AG04449 (cell line): ENCODE data around the gene RANBP17.
A peak's percentile ranks its signal among the peaks of the same experiment; 100 is the strongest.

ENCODE experiments used
- CTCF ChIA-PET: fragments of 350-600 bp; formaldehyde crosslinking; extraction: SDS; loops from one replicate; lab custom pipeline; 2021; ENCODE audit warnings: antibody characterized with exemption; lab: Yijun Ruan, JAX
- POLR2A ChIA-PET: fragments of 400-600, 350-600 bp; formaldehyde crosslinking; extraction: SDS; loops from one replicate; lab custom pipeline; 2020; ENCODE audit warnings: antibody characterized with exemption, inconsistent platforms; lab: Yijun Ruan, JAX
- DNase-seq: peaks from one replicate; pipeline ENCODE4 v3.0.0-alpha.2; 2010; ENCODE audit warnings: low read depth, low spot score
- H3K4me3 ChIP-seq: 2 replicates; pipeline ENCODE4 v1.5.1; 2011; ENCODE audit warnings: low read depth, mild to moderate bottlenecking, control low read depth, low read length
- TF ChIP-seq, protein P1 (sequence below): IDR thresholded peaks from one replicate; pipeline ENCODE4 v1.5.1; 2011; ENCODE audit warnings: mild to moderate bottlenecking, moderate library complexity, low read length, control low read depth, inconsistent platforms; ENCODE audit not compliant: insufficient read depth; ENCODE audit errors: missing control alignments

The RANBP17 gene

DNA sequence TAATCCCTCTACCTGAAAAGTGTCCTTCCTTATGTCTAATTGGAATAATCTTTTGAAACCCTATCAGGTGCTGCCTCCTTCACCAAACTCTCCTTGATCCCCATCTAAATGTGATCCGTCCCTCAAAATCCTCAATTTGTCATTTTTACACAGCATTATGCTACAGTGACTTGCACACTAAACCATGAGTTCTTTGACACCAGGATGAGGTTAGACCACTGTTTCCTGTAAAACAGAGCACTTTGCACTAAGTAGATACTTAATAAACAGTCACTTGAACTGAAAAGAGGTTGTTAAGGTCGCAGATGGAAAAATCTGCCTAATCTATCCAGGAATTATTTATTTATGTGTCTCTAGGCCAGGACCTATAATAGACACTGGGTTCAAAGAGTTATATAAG, 403.0 kb downstream of the RANBP17 start:
- TF ChIP-seq, protein P1, sequence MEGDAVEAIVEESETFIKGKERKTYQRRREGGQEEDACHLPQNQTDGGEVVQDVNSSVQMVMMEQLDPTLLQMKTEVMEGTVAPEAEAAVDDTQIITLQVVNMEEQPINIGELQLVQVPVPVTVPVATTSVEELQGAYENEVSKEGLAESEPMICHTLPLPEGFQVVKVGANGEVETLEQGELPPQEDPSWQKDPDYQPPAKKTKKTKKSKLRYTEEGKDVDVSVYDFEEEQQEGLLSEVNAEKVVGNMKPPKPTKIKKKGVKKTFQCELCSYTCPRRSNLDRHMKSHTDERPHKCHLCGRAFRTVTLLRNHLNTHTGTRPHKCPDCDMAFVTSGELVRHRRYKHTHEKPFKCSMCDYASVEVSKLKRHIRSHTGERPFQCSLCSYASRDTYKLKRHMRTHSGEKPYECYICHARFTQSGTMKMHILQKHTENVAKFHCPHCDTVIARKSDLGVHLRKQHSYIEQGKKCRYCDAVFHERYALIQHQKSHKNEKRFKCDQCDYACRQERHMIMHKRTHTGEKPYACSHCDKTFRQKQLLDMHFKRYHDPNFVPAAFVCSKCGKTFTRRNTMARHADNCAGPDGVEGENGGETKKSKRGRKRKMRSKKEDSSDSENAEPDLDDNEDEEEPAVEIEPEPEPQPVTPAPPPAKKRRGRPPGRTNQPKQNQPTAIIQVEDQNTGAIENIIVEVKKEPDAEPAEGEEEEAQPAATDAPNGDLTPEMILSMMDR, result no peak
- POLR2A ChIA-PET, result no interaction called here
- CTCF ChIA-PET, result interaction anchor here (0.8 kb wide), 1 partner anchor 8 kb away, joined by 3 read pairs; no protein-coding TSS in a partner anchor

DNA sequence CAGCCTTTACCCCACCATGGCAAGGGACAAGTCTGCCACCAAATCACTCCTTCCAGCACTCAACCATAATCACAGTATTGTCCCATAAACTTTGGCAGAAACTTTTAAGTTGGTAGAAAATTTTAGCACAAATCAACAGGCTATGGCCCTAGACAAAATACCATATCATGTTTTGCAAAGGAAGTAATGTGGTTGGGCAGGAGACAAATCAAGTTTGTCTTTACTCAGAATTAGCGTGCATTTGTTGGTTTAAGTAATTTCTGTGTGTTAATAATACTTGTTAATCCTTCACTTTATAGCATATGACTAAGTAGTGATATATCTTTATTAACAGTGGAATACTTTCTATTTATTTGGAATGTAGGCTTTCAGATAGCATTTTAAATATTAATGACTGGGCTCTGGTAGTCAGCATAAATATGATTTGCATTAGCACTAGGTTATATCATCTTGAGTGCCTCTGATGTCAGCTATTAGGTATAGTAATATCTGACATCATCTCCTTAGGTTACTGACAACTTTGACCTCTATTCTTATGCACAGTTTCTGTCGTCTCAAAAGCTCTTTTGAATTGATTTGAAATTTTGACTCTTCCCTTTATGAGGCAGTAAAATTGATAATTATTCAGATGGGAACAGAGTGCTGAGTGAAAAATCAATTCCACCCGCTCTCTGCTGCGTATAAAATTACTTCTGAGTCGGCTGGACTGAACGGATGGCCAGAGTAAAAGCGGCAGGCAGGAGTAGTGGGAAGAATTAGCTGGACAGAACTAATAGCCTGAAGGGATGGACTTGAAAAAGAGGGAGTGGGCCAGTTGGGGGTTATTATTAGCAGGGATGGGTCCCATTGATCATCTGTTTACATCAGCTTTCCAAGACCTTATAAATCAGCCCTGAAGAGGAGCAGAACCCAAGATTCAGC, 407.1 kb downstream of the RANBP17 start:
- ChIA-PET POLR2A (no interaction called here), CTCF (interaction anchor here (1.1 to 1.3 kb wide), 2 partner anchors 61 to 62 kb away, joined by 3 to 7 read pairs; no protein-coding TSS in a partner anchor)
- no peak overlapping the region for H3K4me3 ChIP-seq
- DNase-seq, result no peak
- TF ChIP-seq, protein P1, result no peak

More for the DNA sequence above, 403.0 kb downstream of the RANBP17 start:
- DNase-seq, result no peak
- H3K4me3 ChIP-seq, result no peak overlapping the region

DNA sequence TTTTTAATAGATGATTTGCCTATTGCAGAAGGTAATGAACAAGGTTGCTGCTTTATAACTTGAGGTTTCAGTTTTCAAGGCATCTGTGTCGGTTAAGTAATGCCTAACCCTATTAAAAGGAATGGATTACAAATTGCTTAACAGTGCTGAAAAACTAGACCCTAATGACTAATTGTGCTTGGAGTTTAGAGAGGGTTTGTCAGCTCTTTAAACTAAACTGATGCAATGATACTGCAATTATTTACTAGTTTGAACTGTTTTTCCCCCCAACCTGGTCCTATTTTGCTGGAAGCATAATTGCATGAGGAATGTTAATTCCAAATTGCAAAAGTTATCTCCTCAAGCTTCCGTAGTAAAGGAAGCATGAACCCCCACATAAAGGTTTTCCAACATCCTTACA, 407.9 kb downstream of the RANBP17 start:
- TF ChIP-seq, protein P1, result no peak
- DNase-seq, result peak; percentile 40
- ChIA-PET CTCF (interaction anchor here (1.1 to 1.3 kb wide), 2 partner anchors 61 to 63 kb away, joined by 3 to 7 read pairs; no protein-coding TSS in a partner anchor), POLR2A (no interaction called here)
- no peak overlapping the region for H3K4me3 ChIP-seq

DNA sequence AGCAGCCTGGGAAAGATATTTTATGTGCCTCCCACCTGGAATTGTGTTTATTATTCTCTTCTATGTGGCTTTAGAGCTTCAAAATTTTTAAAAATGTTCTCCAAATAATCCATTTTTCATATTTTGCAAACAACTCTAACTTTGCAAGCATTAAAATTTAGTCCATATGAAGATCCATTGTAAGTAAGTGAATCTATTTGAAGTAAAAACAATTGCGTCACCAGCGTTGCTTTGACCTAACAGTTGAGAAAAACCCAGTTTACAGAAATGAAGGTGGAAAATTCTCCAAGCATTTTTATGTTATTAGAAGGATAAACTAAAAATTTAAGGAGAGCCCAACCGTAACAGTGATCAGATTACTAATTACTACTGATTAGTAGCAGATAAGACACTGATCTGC, 408.3 kb downstream of the RANBP17 start:
- no peak overlapping the region for H3K4me3 ChIP-seq
- ChIA-PET CTCF (interaction anchor here (1.1 kb wide), 1 partner anchor 62 kb away, joined by 3 read pairs; no protein-coding TSS in a partner anchor), POLR2A (no interaction called here)
- DNase-seq, result no peak
- TF ChIP-seq, protein P1, result no peak

DNA sequence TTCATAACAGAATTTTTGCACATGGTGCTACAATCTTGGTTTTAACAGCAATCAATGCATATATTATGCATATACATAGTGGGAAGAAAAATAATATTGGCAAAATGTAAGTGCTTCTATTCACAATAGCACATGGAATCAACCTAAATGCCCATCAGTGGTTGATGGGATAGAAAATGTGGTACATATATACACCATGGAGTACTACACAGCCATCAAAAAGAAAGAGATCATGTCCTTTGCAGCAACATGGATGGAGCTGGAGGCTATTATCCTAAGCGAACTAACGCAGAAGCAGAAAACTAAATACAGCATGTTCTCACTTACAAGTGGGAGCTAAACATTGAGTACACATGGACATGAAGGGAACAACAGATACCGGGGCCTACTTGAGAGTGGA, 410.0 kb downstream of the RANBP17 start:
- TF ChIP-seq, protein P1, result no peak
- CTCF ChIA-PET, result interaction anchor here (0.9 to 2.3 kb wide), 11 partner anchors 9 to 70 kb away, joined by 3 to 13 read pairs (median 4); partner anchors contain the start of gene TLX3
- no peak overlapping the region for H3K4me3 ChIP-seq
- POLR2A ChIA-PET, result interaction anchor here (0.7 kb wide), 1 partner anchor 117 kb away, joined by 3 read pairs; no protein-coding TSS in a partner anchor
- no peak for DNase-seq
